ENCODE results near the gene TMEM17. TPM values are rescaled to one million over a fixed set of nuclear protein-coding genes. Genes with fewer than 3 reads are reported as not detected.

The TMEM17 gene
- total and polyA plus RNA-seq, 2 of the 13 experiments (the other 11 are each of a cell fraction or from before 2014, with no cell fraction given) = 0.22 to 0.50 TPM

DNA sequence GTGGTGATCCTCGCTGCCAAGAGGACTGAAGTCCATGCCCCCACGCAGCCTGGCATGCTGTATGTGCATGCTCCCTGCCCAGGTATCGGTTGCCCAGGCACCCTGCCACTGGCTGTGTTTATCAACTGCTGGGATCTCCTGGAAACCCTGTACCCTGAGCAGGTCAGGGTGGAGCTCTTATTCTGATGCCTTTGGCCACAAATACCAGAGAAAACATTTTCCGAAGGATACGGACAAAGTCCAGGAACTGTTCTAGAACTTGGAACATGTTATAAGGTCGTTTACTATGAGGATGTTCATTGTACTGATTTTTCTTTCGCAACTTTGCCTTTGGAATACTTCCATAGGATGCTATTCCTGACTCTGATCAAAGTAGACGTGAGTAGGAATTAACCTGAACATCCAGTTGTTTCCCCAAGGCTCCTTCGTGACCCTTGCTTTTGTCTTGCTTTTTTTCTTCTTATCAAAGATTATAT, 55.2 kb downstream of the TMEM17 start:
- H3K27me3 ChIP-seq (ENCODE audit: control insufficient read depth in 1 of 2, insufficient read depth in 2 of 2, low read length in 2 of 2) = no peaks in the 10 kb centered on the region
- in situ Hi-C loops (cut with HindIII; ENCODE audit: extremely low pct_ligation_motif_present, low pct_unique_long_range_greater_than_20kb) (no loop called here), intact Hi-C loops (cut with micrococcal nuclease; ENCODE audit: unreplicated experiment) (no loop called here)
- H3K9ac ChIP-seq (ENCODE audit: insufficient read depth, low read depth, low read length) = no peak overlapping the region
- H3K27ac ChIP-seq (ENCODE audit: extremely low read length, insufficient read depth, low read length) = no peak overlapping the region
- peak; percentile 85 for DNase-seq (ENCODE audit: low spot score)
- 27% methylated on average over 9 of the region's 9 CpGs for WGBS (ENCODE audit: low lambda C conversion rate)
- ChIA-PET POLR2A (no interaction called here), CTCF (ENCODE audit: low intra/inter-chr PET ratio, low total read pairs) (no interaction called here)
- no peak overlapping the region for H2AFZ ChIP-seq (ENCODE audit: low read length)
- peak overlapping the region in 1 of 3 experiments; percentile 6; a peak in 1 of 6 replicates for H3K4me3 ChIP-seq (replicated peaks in 1 of 3; ENCODE audit: insufficient read depth in 1 of 3, low read depth in 2 of 3, low read length in 3 of 3)
- no peaks in the 10 kb centered on the region for H3K36me3 ChIP-seq (replicated peaks in 1 of 2; ENCODE audit: control insufficient read depth in 1 of 2, insufficient read depth in 2 of 2, low read length in 2 of 2)
- peak overlapping the region; percentile 48 for H3K4me2 ChIP-seq (ENCODE audit: low read depth, low read length)
- BruUV-seq (replicated peaks) = no TSS peak
- H4K20me1 ChIP-seq (ENCODE audit: insufficient read depth, low read length) = no peaks in the 10 kb centered on the region
- ATAC-seq = peak; percentile 86
- H3K9me3 ChIP-seq (ENCODE audit: low read length) = no peaks in the 10 kb centered on the region
- peak; percentile 58 for FAIRE-seq
- peaks cover 40% of the 10 kb centered on the region for H3K4me1 ChIP-seq (ENCODE audit: insufficient read depth, low read length)
- H3K79me2 ChIP-seq (ENCODE audit: insufficient read depth, low read length) = no peaks in the 10 kb centered on the region
- TF ChIP-seq MTA3 (CRISPR knock-in tag; IDR thresholded peaks at IDR 0.05) (no peak), IRF2 (CRISPR knock-in tag; IDR thresholded peaks at IDR 0.05) (0 out of 2 replicates have a peak, but pooled peaks have one; percentile 27), CREB1 (IDR thresholded peaks at IDR 0.05) (no peak), CREB1 (CRISPR knock-in tag; IDR thresholded peaks at IDR 0.05) (0 out of 2 replicates have a peak, but pooled peaks have one; percentile 25), SIX4 (CRISPR knock-in tag; IDR thresholded peaks at IDR 0.05) (no peak), ZNF543 (CRISPR knock-in tag; IDR thresholded peaks at IDR 0.05) (no peak), CEBPG (CRISPR knock-in tag; IDR thresholded peaks at IDR 0.05) (peak; percentile 89), ZFP36L2 (CRISPR knock-in tag; IDR thresholded peaks at IDR 0.05) (no peak), PPARG (CRISPR knock-in tag; conservative IDR thresholded peaks at IDR 0.05) (peak; percentile 53; the same call in 1 of the 2 replicates), ZMYM2 (CRISPR knock-in tag; IDR thresholded peaks at IDR 0.05) (peak; percentile 89), ZNF567 (CRISPR knock-in tag; IDR thresholded peaks at IDR 0.05; ENCODE audit: borderline replicate concordance) (no peak), SALL2 (CRISPR knock-in tag; IDR thresholded peaks at IDR 0.05) (no peak), KDM6A (CRISPR knock-in tag; IDR thresholded peaks at IDR 0.05; ENCODE audit: low read depth) (0 out of 2 replicates have a peak, but pooled peaks have one; percentile 33), SATB2 (CRISPR knock-in tag; IDR thresholded peaks at IDR 0.05) (no peak), CREM (IDR thresholded peaks at IDR 0.05) (peak; percentile 30; the same call in 1 of the 2 replicates), CREM (CRISPR knock-in tag; IDR thresholded peaks at IDR 0.05) (no peak), RFX3 (CRISPR knock-in tag; IDR thresholded peaks at IDR 0.05) (peak; percentile 56), NFKBIZ (CRISPR knock-in tag; IDR thresholded peaks at IDR 0.05) (no peak), ZMYM4 (CRISPR knock-in tag; IDR thresholded peaks at IDR 0.05) (peak; percentile 62), POGZ (CRISPR knock-in tag; IDR thresholded peaks at IDR 0.05) (peak; percentile 52; the same call in 1 of the 2 replicates), HES4 (CRISPR knock-in tag; IDR thresholded peaks at IDR 0.05; ENCODE audit: borderline replicate concordance) (no peak)
- TF ChIP-seq, protein P1, sequence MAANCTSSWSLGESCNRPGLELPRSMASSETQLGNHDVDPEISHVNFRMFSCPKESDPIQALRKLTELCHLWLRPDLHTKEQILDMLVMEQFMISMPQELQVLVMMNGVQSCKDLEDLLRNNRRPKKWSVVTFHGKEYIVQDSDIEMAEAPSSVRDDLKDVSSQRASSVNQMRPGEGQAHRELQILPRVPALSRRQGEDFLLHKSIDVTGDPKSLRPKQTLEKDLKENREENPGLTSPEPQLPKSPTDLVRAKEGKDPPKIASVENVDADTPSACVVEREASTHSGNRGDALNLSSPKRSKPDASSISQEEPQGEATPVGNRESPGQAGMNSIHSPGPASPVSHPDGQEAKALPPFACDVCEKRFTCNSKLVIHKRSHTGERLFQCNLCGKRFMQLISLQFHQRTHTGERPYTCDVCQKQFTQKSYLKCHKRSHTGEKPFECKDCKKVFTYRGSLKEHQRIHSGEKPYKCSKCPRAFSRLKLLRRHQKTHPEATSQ (CRISPR knock-in tag; IDR thresholded peaks at IDR 0.05; ENCODE audit: borderline replicate concordance) = no peak; the same call in 1 of the 2 replicates
- TF ChIP-seq, protein P2, sequence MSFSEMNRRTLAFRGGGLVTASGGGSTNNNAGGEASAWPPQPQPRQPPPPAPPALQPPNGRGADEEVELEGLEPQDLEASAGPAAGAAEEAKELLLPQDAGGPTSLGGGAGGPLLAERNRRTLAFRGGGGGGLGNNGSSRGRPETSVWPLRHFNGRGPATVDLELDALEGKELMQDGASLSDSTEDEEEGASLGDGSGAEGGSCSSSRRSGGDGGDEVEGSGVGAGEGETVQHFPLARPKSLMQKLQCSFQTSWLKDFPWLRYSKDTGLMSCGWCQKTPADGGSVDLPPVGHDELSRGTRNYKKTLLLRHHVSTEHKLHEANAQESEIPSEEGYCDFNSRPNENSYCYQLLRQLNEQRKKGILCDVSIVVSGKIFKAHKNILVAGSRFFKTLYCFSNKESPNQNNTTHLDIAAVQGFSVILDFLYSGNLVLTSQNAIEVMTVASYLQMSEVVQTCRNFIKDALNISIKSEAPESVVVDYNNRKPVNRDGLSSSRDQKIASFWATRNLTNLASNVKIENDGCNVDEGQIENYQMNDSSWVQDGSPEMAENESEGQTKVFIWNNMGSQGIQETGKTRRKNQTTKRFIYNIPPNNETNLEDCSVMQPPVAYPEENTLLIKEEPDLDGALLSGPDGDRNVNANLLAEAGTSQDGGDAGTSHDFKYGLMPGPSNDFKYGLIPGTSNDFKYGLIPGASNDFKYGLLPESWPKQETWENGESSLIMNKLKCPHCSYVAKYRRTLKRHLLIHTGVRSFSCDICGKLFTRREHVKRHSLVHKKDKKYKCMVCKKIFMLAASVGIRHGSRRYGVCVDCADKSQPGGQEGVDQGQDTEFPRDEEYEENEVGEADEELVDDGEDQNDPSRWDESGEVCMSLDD (CRISPR knock-in tag; IDR thresholded peaks at IDR 0.05; ENCODE audit: borderline replicate concordance) = no peak
- TF ChIP-seq, protein P3, sequence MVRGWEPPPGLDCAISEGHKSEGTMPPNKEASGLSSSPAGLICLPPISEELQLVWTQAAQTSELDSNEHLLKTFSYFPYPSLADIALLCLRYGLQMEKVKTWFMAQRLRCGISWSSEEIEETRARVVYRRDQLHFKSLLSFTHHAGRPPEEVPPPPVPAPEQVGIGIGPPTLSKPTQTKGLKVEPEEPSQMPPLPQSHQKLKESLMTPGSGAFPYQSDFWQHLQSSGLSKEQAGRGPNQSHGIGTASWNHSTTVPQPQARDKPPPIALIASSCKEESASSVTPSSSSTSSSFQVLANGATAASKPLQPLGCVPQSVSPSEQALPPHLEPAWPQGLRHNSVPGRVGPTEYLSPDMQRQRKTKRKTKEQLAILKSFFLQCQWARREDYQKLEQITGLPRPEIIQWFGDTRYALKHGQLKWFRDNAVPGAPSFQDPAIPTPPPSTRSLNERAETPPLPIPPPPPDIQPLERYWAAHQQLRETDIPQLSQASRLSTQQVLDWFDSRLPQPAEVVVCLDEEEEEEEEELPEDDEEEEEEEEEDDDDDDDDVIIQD (CRISPR knock-in tag; IDR thresholded peaks at IDR 0.05; ENCODE audit: low read depth) = peak; percentile 94
